Activated CD4-positive, CD25-positive, alpha-beta regulatory T cell treated with anti-CD3 and anti-CD28 coated beads, Interleukin-2, amount 50 U/mL, for 16 hours (primary cell): ENCODE results near the gene EN2.

Experiments used
- DNase-seq: peaks from one replicate; pipeline ENCODE4 v3.0.0-alpha.2; 2020; ENCODE audit warnings: low read depth, low spot score

Gene EN2

GRCh38 chr7:155450970-155451801, 6.7 kb upstream of the EN2 start:
- DNase-seq, result no peak

- no peak for DNase-seq
These were observed 6.1 kb upstream of the EN2 start for GRCh38 chr7:155451840-155452239.

DNA sequence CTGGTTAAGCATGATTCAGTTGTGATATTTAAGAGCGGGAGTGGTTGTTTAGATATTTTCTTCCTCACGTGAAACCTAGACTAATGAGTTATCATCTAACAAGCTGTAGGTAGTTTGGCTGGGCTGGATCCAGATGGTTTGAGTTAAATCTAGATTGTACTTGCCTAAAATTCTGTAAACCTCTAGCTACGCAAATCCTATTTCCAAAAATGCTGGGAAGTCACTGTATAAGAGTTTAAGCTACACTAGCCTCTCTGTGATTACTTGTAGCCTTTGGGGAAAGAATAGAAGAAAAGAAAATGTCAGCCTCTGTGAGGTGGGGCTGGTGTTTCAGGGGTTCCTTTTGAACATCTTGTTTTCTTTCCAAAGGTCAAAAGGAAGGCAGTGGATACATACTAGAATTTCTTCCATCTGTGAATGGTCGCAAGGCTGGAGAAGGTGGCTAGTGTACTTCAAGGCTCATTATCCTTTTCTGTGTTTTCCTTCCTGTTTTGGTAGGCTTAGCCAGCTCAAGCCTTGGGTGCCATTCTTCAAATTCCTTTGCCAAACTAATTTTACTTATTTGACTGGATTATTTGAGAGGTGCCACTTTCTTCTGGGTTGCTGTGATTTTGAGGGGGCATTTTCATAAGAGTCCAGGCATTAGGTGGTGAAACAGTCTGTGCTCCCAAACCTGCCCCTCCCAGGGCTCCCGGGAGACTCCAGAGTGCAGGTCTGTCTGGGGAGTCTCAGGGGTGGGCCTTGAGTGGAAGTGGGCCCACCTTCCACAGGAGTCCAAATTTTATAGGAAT, 5.2 kb upstream of the EN2 start:
- DNase-seq, result no peak

GRCh38 chr7:155453296-155454182, 4.4 kb upstream of the EN2 start:
- no peak for DNase-seq

GRCh38 chr7:155454183-155455112, 3.5 kb upstream of the EN2 start:
- no peak for DNase-seq

GRCh38 chr7:155455132-155455693, 2.7 kb upstream of the EN2 start:
- no peak for DNase-seq

GRCh38 chr7:155455776-155456737, 1.9 kb upstream of the EN2 start:
- no peak for DNase-seq

- no peak for DNase-seq
These were observed 988 bp upstream of the EN2 start for GRCh38 chr7:155456738-155457543.

- no peak for DNase-seq
These were observed 302 bp upstream of the EN2 start for GRCh38 chr7:155457544-155458110.

DNA sequence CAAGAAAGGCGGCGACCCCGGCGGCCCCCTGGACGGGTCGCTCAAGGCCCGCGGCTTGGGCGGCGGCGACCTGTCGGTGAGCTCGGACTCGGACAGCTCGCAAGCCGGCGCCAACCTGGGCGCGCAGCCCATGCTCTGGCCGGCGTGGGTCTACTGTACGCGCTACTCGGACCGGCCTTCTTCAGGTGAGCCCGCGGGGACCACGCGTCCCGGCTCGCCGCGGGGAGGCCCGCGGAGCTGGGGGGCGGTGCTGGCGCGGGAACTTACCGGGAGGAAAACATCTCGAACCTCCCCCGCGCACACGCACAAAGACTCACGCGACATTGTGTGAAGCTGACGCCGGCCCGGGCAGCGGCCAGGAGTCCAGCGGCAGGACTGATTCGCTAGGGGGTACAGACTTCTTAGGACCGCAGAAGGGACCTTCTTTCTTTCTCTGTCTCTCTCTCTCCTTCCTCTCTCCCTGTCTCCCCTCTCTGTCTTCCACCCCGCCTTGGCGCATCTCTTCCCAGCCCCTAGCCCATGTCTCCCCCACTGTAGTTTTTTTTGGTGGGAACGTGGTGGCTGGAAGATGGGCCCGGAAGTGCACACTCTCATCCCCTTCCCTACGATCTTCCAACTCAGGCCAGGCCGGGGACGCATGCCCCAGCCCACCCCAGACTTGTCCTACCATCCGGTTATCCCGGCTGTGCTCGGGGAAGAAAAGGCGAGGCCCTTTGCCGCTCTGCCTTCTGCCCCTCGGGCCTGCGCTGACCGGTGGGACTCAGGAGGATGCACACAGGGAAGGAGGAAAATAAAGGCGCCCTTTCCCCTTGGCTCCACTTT, 1.2 kb downstream of the EN2 start:
- DNase-seq, result no peak

DNA sequence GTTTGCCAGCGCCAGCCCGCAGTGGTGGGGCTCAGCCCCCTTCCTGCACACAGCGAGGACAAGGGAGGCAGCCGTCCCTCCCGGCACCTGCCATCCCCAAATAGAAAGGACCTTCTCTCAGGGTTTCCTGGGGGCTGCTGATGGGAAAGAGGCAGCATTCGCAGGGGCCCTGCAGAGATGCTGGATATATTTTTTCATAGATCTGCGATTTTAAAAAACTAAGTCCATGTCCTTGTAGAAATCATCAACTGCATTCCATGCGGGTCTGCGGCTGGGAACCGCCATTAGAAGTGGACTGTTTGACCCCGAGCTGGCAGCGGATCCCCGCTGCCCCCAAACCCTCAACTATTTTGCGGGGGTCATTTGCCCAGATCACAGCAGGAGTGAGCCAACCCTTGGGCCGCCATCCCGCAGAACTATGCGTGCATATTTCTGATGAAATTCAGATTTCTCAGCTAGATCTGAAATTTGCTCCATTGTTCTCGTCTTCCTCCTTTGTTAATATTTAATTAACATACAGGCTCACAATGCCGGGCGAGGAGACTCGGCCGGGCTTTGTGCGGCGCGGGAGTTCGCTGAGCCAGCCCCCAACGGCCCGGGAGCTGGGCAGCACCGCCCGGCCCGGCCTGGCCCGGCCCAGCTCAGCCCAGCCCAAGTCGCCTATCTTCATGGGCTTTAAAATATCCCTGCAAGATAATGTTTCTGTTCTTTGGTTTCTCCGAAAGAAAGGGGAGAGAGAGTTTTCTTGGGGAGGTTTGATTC, 2.0 kb downstream of the EN2 start:
- no peak for DNase-seq

DNA sequence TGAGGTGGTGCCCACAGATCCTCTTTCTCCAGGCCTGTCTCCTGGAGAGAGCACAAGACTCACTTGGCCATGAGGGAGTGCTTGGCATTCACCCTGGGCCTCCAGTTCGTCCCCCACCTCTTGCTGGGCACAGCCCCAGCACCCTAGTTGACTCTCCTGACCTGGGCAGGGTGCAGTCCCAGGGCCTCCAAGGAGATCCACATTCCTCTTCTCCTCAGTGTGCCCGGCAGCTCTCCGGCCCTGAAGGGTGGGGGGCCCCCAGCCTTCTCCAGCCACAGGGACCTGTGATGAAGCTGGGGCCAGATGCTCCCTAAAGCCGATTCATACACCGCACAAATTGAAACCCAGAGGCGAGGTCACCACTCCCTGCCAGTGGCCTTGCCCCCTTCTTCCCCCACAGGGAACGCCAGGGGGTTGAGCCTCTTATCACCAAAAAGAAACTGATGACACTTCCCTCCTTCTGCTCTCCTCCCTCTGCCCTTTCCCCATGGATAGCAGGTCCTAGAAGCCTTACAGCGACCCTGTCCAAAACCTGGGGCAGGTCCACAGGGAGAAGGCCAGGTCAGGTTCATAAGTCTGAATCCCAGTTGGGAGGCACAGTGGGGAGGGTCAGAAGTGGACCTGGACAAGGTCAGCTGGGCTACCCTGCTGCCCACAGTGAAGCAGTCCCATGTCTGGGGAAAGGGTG, 3.1 kb downstream of the EN2 start:
- no peak for DNase-seq

DNA sequence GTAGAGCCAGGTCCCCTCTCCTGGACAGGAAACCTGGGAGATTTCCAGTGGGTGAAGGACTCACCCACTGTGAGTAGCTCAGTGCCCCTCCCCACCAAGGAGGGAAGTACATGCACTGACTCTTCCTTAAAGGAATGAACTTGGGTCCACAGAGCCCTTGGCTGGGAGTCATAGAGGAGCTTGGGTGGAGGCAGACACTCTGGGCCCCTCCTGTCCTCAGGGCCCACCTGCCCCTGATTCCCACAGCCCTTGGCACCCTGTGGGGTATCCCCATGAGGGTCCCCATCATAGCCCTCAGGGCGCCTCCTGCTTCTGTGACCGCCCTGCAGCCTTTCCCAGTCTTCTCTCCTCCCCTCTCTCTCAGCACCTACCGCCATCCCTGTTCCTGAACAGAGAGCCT, 3.7 kb downstream of the EN2 start:
- no peak for DNase-seq

DNA sequence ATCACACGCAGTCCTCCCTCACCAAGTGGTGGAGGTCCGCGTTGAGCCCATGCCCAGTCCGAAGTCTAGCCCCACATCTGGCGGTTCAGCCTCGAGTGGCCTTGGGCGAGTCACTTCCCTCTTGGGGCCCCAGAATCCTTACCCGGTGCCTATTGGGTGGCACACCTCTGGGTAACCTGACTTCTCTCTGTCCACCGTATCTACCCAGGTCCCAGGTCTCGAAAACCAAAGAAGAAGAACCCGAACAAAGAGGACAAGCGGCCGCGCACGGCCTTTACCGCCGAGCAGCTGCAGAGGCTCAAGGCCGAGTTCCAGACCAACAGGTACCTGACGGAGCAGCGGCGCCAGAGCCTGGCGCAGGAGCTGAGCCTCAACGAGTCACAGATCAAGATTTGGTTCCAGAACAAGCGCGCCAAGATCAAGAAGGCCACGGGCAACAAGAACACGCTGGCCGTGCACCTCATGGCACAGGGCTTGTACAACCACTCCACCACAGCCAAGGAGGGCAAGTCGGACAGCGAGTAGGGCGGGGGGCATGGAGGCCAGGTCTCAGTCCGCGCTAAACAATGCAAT, 4.3 kb downstream of the EN2 start:
- no peak for DNase-seq

GRCh38 chr7:155463114-155463811, 5.3 kb downstream of the EN2 start:
- DNase-seq, result no peak
